ENCODE results near the gene PPP1R26. TPM values are rescaled to one million over a fixed set of nuclear protein-coding genes. Genes with fewer than 3 reads are reported as not detected.
"Not testable (repeated sequence)": the region's sequence is repeated elsewhere in the genome, so short reads cannot be mapped to it uniquely, and the experiment has no call there.

PPP1R26 gene
- polyA plus RNA-seq, 2 of the 4 experiments (the other 2 are of a cell fraction), result 8.5 to 12.7 TPM

DNA sequence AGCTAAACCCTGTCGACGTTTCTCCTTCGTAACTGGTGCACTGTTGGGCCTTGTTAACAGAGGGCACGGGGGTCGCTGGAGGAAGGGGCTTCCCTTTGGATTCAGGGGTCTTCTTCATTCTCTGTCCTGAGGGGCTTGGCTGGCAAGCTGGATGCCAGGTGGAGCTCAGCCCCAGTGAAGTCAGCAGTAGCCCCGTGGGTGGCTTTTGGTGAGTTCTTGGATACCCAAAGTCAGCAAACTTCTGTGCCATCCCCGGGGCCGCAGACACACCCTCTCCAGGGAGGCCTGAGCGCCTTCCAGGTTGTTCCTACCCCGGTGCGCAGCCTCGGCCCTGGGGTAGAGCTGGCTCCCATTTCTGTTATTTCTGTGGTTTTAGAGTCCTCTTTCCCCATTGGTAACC, 54.1 kb downstream of the PPP1R26 start:
- DNase-seq (ENCODE audit: low read depth in 1 of 2, low spot score in 1 of 2) (no peak), ATAC-seq (peak; percentile 26 to 42; a peak in 3 of 6 replicates), FAIRE-seq (no peak)
- Histone ChIP-seq H3K9me3 (no peaks in the 10 kb centered on the region), H3K4me1 (no peaks in the 10 kb centered on the region), H3K4me3 (no peak overlapping the region), H3K4me2 (no peak overlapping the region), H3K27ac (no peak overlapping the region)
- 66% methylated on average over 12 of the region's 12 CpGs for WGBS (ENCODE audit: missing lambda C conversion rate)
- CTCF ChIA-PET, result interaction anchor here (1.5 kb wide), 1 partner anchor 29 kb away, joined by 8 read pairs; no protein-coding TSS in a partner anchor
- POLR2A ChIA-PET, result interaction anchor here (1.0 kb wide), 1 partner anchor 14 kb away, joined by 3 read pairs; no protein-coding TSS in a partner anchor
- no peak for TF ChIP-seq MYC (IDR thresholded peaks at IDR 0.05; ENCODE audit: borderline replicate concordance, low read length)
- no peak for TF ChIP-seq CBX8 (IDR thresholded peaks at IDR 0.05)
- TF ChIP-seq ZNF302 (CRISPR knock-in tag; IDR thresholded peaks at IDR 0.05), result no peak
- TF ChIP-seq MAFK (IDR thresholded peaks at IDR 0.05; ENCODE audit: partially characterized antibody), result no peak
- no peak for TF ChIP-seq BCL3 (IDR thresholded peaks at IDR 0.05)
- TF ChIP-seq NFE2L2 (conservative IDR thresholded peaks at IDR 0.05; ENCODE audit: low read length), result no peak
- no peak for TF ChIP-seq FOXS1 (CRISPR knock-in tag; IDR thresholded peaks at IDR 0.05)
- no peak for TF ChIP-seq RNF2 (IDR thresholded peaks at IDR 0.05; ENCODE audit: borderline replicate concordance, low read depth)
- no peak for TF ChIP-seq CEBPB (IDR thresholded peaks at IDR 0.05)
- no peak for TF ChIP-seq EHF (CRISPR knock-in tag; IDR thresholded peaks at IDR 0.05)
- no peak for TF ChIP-seq CBX2 (IDR thresholded peaks at IDR 0.05; ENCODE audit: borderline replicate concordance, low read depth)

- H3K4me3 ChIP-seq; POLR2A ChIA-PET; H3K4me1 ChIP-seq; H3K27ac ChIP-seq; DNase-seq (ENCODE audit: low read depth in 1 of 2, low spot score in 1 of 2); H3K9me3 ChIP-seq; H3K4me2 ChIP-seq; FAIRE-seq: not testable (repeated sequence)
- CTCF ChIA-PET, result interaction anchor here (1.5 kb wide), 1 partner anchor 29 kb away, joined by 8 read pairs; no protein-coding TSS in a partner anchor
- peak; percentile 32 to 52; a peak in 5 of 6 replicates for ATAC-seq
- WGBS (ENCODE audit: missing lambda C conversion rate), result 45% methylated on average over 9 of the region's 10 CpGs
Observed at GRCh38 chr9:135534192-135534711, 54.7 kb downstream of the PPP1R26 start.

GRCh38 chr9:135534826-135535225, 55.2 kb downstream of the PPP1R26 start:
- WGBS (ENCODE audit: missing lambda C conversion rate), result 58% methylated on average over 2 of the region's 4 CpGs
- H3K4me1 ChIP-seq; CTCF ChIA-PET; ATAC-seq; H3K4me2 ChIP-seq; H3K27ac ChIP-seq; FAIRE-seq; DNase-seq (ENCODE audit: low read depth in 1 of 2, low spot score in 1 of 2); H3K4me3 ChIP-seq; POLR2A ChIA-PET; H3K9me3 ChIP-seq: not testable (repeated sequence)

GRCh38 chr9:135535631-135536030, 56.0 kb downstream of the PPP1R26 start:
- H3K4me2 ChIP-seq; H3K27ac ChIP-seq; CTCF ChIA-PET; H3K4me1 ChIP-seq; H3K4me3 ChIP-seq; POLR2A ChIA-PET; FAIRE-seq; DNase-seq (ENCODE audit: low read depth in 1 of 2, low spot score in 1 of 2); ATAC-seq; H3K9me3 ChIP-seq: not testable (repeated sequence)
- WGBS (ENCODE audit: missing lambda C conversion rate), result 57% methylated on average over 11 of the region's 13 CpGs

GRCh38 chr9:135536216-135536615, 56.6 kb downstream of the PPP1R26 start:
- 26% methylated on average over 8 of the region's 8 CpGs for WGBS (ENCODE audit: missing lambda C conversion rate)
- TF ChIP-seq EHMT2 (IDR thresholded peaks at IDR 0.05; ENCODE audit: low read depth), result no peak
- no peak for TF ChIP-seq ZFP36 (IDR thresholded peaks at IDR 0.05; ENCODE audit: borderline replicate concordance, partially characterized antibody)
- no peak for TF ChIP-seq HDAC2 (IDR thresholded peaks at IDR 0.05)
- no peak for TF ChIP-seq BCL3 (IDR thresholded peaks at IDR 0.05)
- TF ChIP-seq HOXA7 (CRISPR knock-in tag; IDR thresholded peaks at IDR 0.05), result no peak
- no peak for TF ChIP-seq FOSB (CRISPR knock-in tag; IDR thresholded peaks at IDR 0.05)
- TF ChIP-seq KDM5A (IDR thresholded peaks at IDR 0.05), result no peak
- no peak for TF ChIP-seq HOXB5 (CRISPR knock-in tag; IDR thresholded peaks at IDR 0.05)
- no peak for TF ChIP-seq JUN (IDR thresholded peaks at IDR 0.05)
- TF ChIP-seq NR3C1 (IDR thresholded peaks at IDR 0.05), result no peak
- TF ChIP-seq NFE2L2 (conservative IDR thresholded peaks at IDR 0.05; ENCODE audit: low read length), result no peak
- Histone ChIP-seq H3K4me2 (no peak overlapping the region), H3K4me1 (no peaks in the 10 kb centered on the region), H3K4me3 (no peak overlapping the region), H3K27ac (no peak overlapping the region), H3K9me3 (no peaks in the 10 kb centered on the region)
- ATAC-seq, result no peak
- ChIA-PET CTCF (no interaction called here), POLR2A (no interaction called here)
- no peak for FAIRE-seq
- DNase-seq (ENCODE audit: low read depth in 1 of 2, low spot score in 1 of 2), result no peak

Data from A549 (cell line).